BJ (cell line): Measurements from ENCODE around the gene HM13. TPM values are rescaled to one million over a fixed set of nuclear protein-coding genes. Genes with fewer than 3 reads are reported as not detected.
"Not testable (repeated sequence)": the region's sequence is repeated elsewhere in the genome, so short reads cannot be mapped to it uniquely, and the experiment has no call there.

Source experiments
- CTCF ChIA-PET: fragments of 350-600 bp; formaldehyde crosslinking; extraction: SDS; loops from one replicate; lab custom pipeline; 2021; ENCODE audit warnings: antibody characterized with exemption, inconsistent platforms; lab: Yijun Ruan, JAX
- POLR2A ChIA-PET: fragments of 300-600 bp; sonication (Branson Sonifier 250); formaldehyde crosslinking; extraction: SDS; loops from one replicate; lab custom pipeline; 2021; ENCODE audit warnings: antibody characterized with exemption; lab: Charles Lee
- DNase-seq: peaks from one replicate; pipeline ENCODE4 v3.0.0-alpha.2; 2011; ENCODE audit warnings: low read depth
- H3K27me3 ChIP-seq: 2 replicates; pipeline ENCODE4 v1.6.0; 2011; ENCODE audit warnings: low read length; ENCODE audit not compliant: control insufficient read depth, insufficient read depth
- H3K36me3 ChIP-seq: 2 replicates; pipeline ENCODE4 v1.5.1; 2011; ENCODE audit warnings: low read length; ENCODE audit not compliant: control insufficient read depth, insufficient read depth
- H3K4me3 ChIP-seq: 2 replicates; pipeline ENCODE4 v1.5.1; 2011; ENCODE audit warnings: low read depth, mild to moderate bottlenecking, control low read depth, low read length
- CTCF ChIP-seq: IDR thresholded peaks from 2 replicates; pipeline ENCODE4 v1.5.1; 2011; ENCODE audit warnings: low read depth, mild to moderate bottlenecking, control low read depth, inconsistent platforms, low read length, moderate library complexity; ENCODE audit not compliant: insufficient read depth
- polyA plus RNA-seq: library from polyadenylated mRNA; depleted of rRNA; stranded (reverse); fragments of >200 nt; gene quantifications from 2 replicates; pipeline ENCODE4 v1.2.3, GENCODE V29; 2011

The HM13 gene
- polyA plus RNA-seq, 1 experiment = 324 TPM

GRCh38 chr20:31606804-31607639 is 92.8 kb downstream of the HM13 start:
- DNase-seq = no peak
- CTCF ChIA-PET = interaction anchor here (0.8 to 20.1 kb wide), 5 partner anchors 20 to 63 kb away, joined by 3 to 667 read pairs (median 4); no protein-coding TSS in a partner anchor
- Histone ChIP-seq H3K36me3 (no peaks in the 10 kb centered on the region), H3K4me3 (peak overlapping the region; percentile 76), H3K27me3 (no peaks in the 10 kb centered on the region)
- TF ChIP-seq CTCF = no peak
- POLR2A ChIA-PET = interaction anchor here (0.6 to 1.0 kb wide), 4 partner anchors 11 to 77 kb away, joined by 3 to 12 read pairs (median 7); no protein-coding TSS in a partner anchor

- Histone ChIP-seq H3K4me3 (no peak overlapping the region), H3K27me3 (no peaks in the 10 kb centered on the region), H3K36me3 (no peaks in the 10 kb centered on the region)
- ChIA-PET CTCF (interaction anchor here (1.1 to 20.1 kb wide), 3 partner anchors 16 to 50 kb away, joined by 4 to 667 read pairs (median 454); no protein-coding TSS in a partner anchor), POLR2A (interaction anchor here (0.6 to 1.0 kb wide), 3 partner anchors 12 to 37 kb away, joined by 3 to 9 read pairs (median 5); no protein-coding TSS in a partner anchor)
- no peak for DNase-seq
- TF ChIP-seq CTCF = no peak
Observed at GRCh38 chr20:31607640-31608250, 93.5 kb downstream of the HM13 start.

GRCh38 chr20:31608251-31608945 is 94.2 kb downstream of the HM13 start:
- no peak overlapping the region for H3K4me3 ChIP-seq
- POLR2A ChIA-PET = no interaction called here

GRCh38 chr20:31612271-31612640 is 98.0 kb downstream of the HM13 start:
- ChIA-PET CTCF (interaction anchor here (0.6 to 20.1 kb wide), 43 partner anchors 9 to 420 kb away, joined by 3 to 667 read pairs (median 6); partner anchors contain the start of genes BCL2L1, HM13 and ID1), POLR2A (interaction anchor here (1.1 kb wide), 1 partner anchor 52 kb away, joined by 6 read pairs; no protein-coding TSS in a partner anchor)
- H3K4me3 ChIP-seq, DNase-seq, H3K36me3 ChIP-seq, H3K27me3 ChIP-seq: not testable (repeated sequence)

More at GRCh38 chr20:31608251-31608945, 94.2 kb downstream of the HM13 start:
- CTCF ChIA-PET = interaction anchor here (0.9 to 20.1 kb wide), 4 partner anchors 17 to 104 kb away, joined by 3 to 667 read pairs (median 229); no protein-coding TSS in a partner anchor
- no peak for DNase-seq
- no peaks in the 10 kb centered on the region for H3K27me3 ChIP-seq
- TF ChIP-seq CTCF = no peak
- no peaks in the 10 kb centered on the region for H3K36me3 ChIP-seq

- ChIA-PET CTCF (interaction anchor here (16.1 to 20.1 kb wide), 2 partner anchors 45 to 58 kb away, joined by 454 to 667 read pairs; no protein-coding TSS in a partner anchor), POLR2A (no interaction called here)
- no peak for DNase-seq
- H3K36me3 ChIP-seq = no peaks in the 10 kb centered on the region
- no peaks in the 10 kb centered on the region for H3K27me3 ChIP-seq
- no peak overlapping the region for H3K4me3 ChIP-seq
- TF ChIP-seq CTCF = no peak
Observed at GRCh38 chr20:31615416-31615815, 101.2 kb downstream of the HM13 start.
